Measurements from ENCODE around the gene DHX36. TPM values are rescaled to one million over a fixed set of nuclear protein-coding genes. Genes with fewer than 3 reads are reported as not detected.

DHX36 gene
- total RNA-seq (2014; rRNA removed; shearing (Covaris generic)) = 40.6 and 48.1 TPM in 2 replicates
- 77.4 and 93.6 TPM in 2 replicates for total RNA-seq (2022)
- Bru-seq, nascent RNA = percentile 94 among the genes with signal in this experiment
- BruChase-seq, experiment 1, labeled RNA remaining after a 6-hour chase = percentile 81 among the genes with signal in this experiment
- percentile 91 among the genes with signal in this experiment for BruChase-seq, experiment 2, labeled RNA remaining after a 2-hour chase
- long read RNA-seq, full-length matches to known transcripts = 38 of 51 reads
- long read RNA-seq, partial matches to known transcripts = 8 of 51 reads
- long read RNA-seq, other reads (novel, unspliced or antisense) = 5 of 51 reads

DNA sequence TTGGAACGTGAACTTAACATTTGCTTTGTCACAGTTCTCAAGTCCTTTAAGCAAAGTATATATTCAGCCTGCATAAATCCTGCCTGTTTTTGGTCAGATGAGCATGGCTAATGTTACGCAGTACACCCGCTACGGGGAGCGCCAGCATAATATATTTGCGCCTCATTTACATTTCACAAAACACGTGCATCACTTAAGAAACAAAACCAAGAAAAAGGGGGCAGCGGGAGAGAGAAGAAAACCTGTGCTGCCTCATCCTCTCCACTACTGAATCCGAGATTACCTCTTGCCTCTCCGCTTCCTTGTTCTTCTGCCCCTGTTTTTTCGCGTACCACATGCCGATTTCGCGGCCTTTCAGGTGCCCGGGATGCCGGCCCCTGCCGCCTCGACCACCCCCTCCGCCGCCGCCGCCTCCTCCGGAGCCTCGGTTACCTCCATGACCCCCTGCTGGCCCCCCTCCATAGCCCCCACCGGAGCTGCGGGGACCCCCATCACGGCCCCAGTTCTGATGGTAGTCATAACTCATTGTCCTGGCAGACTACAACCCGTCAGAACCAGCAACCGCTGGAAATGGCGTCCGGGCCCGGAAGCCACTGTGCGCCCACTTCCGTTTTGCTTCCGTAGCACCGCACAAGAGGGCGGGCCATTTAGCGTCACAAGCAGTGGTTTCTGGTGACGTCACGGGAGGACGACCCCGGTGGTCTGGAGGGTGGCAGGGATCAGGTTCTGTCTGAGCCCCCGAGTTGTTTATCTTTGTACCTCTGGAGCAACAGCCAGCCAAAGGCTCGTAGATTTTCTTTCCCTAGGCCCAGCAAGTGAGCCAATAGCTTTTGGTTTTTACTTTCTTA is at the start of gene DHX36:
Gene DHX36 (minus strand): TSS at position 597 of the 848 bp plus-strand sequence. CDS start 71 bp downstream, at position 526.
- POLR2A ChIA-PET = interaction anchor here (0.5 to 1.5 kb wide), 6 partner anchors 12 to 1548 kb away, joined by 3 to 5 read pairs (median 3); no protein-coding TSS in a partner anchor
- peak within 1 kb of the TSS; percentile 78 for H3K4me2 ChIP-seq (ENCODE audit: low read length)
- peaks cover 38% of the 10 kb centered on the region for H3K36me3 ChIP-seq (ENCODE audit: insufficient read depth, low read length)
- no TSS peak for BruUV-seq (replicated peaks)
- peaks cover 51% of the 10 kb centered on the region for H3K79me2 ChIP-seq (ENCODE audit: insufficient read depth, low read depth, low read length)
- H3K9me2 ChIP-seq (ENCODE audit: insufficient read depth, low read length) = no peaks in the 10 kb centered on the region
- peaks cover 46% of the 10 kb centered on the region for H3K4me1 ChIP-seq (ENCODE audit: insufficient read depth, low read length, poor library complexity, severe bottlenecking)
- peaks cover 37% of the 10 kb centered on the region for H4K20me1 ChIP-seq (ENCODE audit: insufficient read depth, low read length)
- peak within 1 kb of the TSS; percentile 85 for H3K4me3 ChIP-seq (ENCODE audit: low read depth, low read length, poor library complexity, severe bottlenecking)
- peak within 1 kb of the TSS; percentile 99 for H2AFZ ChIP-seq (ENCODE audit: low read length)
- no peak; the same call in 1 of the 2 replicates for TF ChIP-seq CTCF (conservative IDR thresholded peaks at IDR 0.05; ENCODE audit: low read length)
- TF ChIP-seq EZH2phosphoT487 (IDR thresholded peaks at IDR 0.05; ENCODE audit: borderline replicate concordance, low read depth, low read length) = no peak
- CTCF ChIA-PET (ENCODE audit: unreplicated experiment) = no interaction called here
- intact Hi-C loops (cut with micrococcal nuclease; ENCODE audit: unreplicated experiment) = loop anchor here (5.0 to 10.0 kb wide), 2 partner anchors 1162 to 1531 kb away; partner anchors contain the start of genes RAP2B and SLC33A1
- peak within 1 kb of the TSS; percentile 75 for H3K27ac ChIP-seq (ENCODE audit: low read depth, low read length, poor library complexity, severe bottlenecking)
- peak; percentile 93 for DNase-seq (ENCODE audit: low spot score)
- H3K9me3 ChIP-seq (ENCODE audit: low read length) = peaks cover 12% of the 10 kb centered on the region; the same call in 1 of the 2 replicates

GRCh38 chr3:154367221-154367620 is 42.9 kb upstream of the DHX36 start:
- no peaks in the 10 kb centered on the region for H4K20me1 ChIP-seq (ENCODE audit: insufficient read depth, low read length)
- H3K4me3 ChIP-seq (ENCODE audit: low read depth, low read length, poor library complexity, severe bottlenecking) = no peak overlapping the region
- intact Hi-C loops (cut with micrococcal nuclease; ENCODE audit: unreplicated experiment) = no loop called here
- POLR2A ChIA-PET = no interaction called here
- no peak overlapping the region for H3K4me2 ChIP-seq (ENCODE audit: low read length)
- CTCF ChIA-PET (ENCODE audit: unreplicated experiment) = no interaction called here
- no peak overlapping the region for H3K27ac ChIP-seq (ENCODE audit: low read depth, low read length, poor library complexity, severe bottlenecking)
- H3K4me1 ChIP-seq (ENCODE audit: insufficient read depth, low read length, poor library complexity, severe bottlenecking) = no peaks in the 10 kb centered on the region
- no peaks in the 10 kb centered on the region for H3K9me2 ChIP-seq (ENCODE audit: insufficient read depth, low read length)
- H3K36me3 ChIP-seq (ENCODE audit: insufficient read depth, low read length) = no peaks in the 10 kb centered on the region
- H2AFZ ChIP-seq (ENCODE audit: low read length) = no peak overlapping the region
- no peaks in the 10 kb centered on the region for H3K9me3 ChIP-seq (ENCODE audit: low read length)
- no peaks in the 10 kb centered on the region for H3K79me2 ChIP-seq (ENCODE audit: insufficient read depth, low read depth, low read length)
- BruUV-seq (replicated peaks) = no TSS peak
- TF ChIP-seq CTCF (conservative IDR thresholded peaks at IDR 0.05; ENCODE audit: low read length) (no peak), EZH2phosphoT487 (IDR thresholded peaks at IDR 0.05; ENCODE audit: borderline replicate concordance, low read depth, low read length) (no peak)
- no peak for DNase-seq (ENCODE audit: low spot score)
